Prostate gland (tissue), 2 donors: Measurements from ENCODE around the gene NUP50.

ENCODE experiments used
- POLR2A ChIP-seq: fragments of 450-650 bp; IDR thresholded peaks from one replicate; pipeline ENCODE4 v1.6.1; 2016; ENCODE audit warnings: antibody characterized with exemption, mild to moderate bottlenecking
- POLR2AphosphoS5 ChIP-seq: sonication (generic); formaldehyde crosslinking; IDR thresholded peaks from one replicate; pipeline ENCODE4 v1.6.1; 2017; ENCODE audit warnings: antibody characterized with exemption
- TF ChIP-seq, protein P1 (sequence below), 4 experiments: fragments of 200-600 bp in 2 of 4; fragments of 450-650 bp in 2 of 4; sonication (generic) in 2 of 4; IDR thresholded peaks; 1 replicate in 3 of 4; 2 replicates in 1 of 4; pipeline ENCODE4 v1.5.1; 2016 to 2019; ENCODE audit warnings: antibody characterized with exemption in 4 of 4, mild to moderate bottlenecking in 2 of 4, moderate library complexity in 2 of 4

DNA sequence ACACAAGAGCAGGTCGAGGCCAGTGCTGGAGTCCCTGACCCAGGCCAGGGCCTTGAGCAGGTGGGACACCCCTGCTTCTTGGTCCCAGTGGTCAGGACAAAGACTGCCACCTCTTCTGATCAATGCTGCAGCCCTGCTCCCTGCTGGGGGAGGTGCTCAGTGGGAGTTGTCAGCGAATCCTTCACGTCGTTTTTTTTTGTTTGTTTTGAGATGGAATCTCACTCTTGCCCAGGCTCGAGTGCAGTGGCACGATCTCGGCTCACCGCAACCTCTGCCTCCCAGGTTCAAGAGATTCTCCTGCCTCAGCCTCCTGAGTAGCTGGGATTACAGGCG is 34.7 kb downstream of the NUP50 start:
- TF ChIP-seq, protein P1, sequence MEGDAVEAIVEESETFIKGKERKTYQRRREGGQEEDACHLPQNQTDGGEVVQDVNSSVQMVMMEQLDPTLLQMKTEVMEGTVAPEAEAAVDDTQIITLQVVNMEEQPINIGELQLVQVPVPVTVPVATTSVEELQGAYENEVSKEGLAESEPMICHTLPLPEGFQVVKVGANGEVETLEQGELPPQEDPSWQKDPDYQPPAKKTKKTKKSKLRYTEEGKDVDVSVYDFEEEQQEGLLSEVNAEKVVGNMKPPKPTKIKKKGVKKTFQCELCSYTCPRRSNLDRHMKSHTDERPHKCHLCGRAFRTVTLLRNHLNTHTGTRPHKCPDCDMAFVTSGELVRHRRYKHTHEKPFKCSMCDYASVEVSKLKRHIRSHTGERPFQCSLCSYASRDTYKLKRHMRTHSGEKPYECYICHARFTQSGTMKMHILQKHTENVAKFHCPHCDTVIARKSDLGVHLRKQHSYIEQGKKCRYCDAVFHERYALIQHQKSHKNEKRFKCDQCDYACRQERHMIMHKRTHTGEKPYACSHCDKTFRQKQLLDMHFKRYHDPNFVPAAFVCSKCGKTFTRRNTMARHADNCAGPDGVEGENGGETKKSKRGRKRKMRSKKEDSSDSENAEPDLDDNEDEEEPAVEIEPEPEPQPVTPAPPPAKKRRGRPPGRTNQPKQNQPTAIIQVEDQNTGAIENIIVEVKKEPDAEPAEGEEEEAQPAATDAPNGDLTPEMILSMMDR (IDR thresholded peaks at IDR 0.05): no peak
- TF ChIP-seq POLR2AphosphoS5 (peak; percentile 16), POLR2A (no peak)
